HFFc6 (cell line): ENCODE data around the gene EGFL7. TPM values are rescaled to one million over a fixed set of nuclear protein-coding genes. Genes with fewer than 3 reads are reported as not detected.

Experiments used
- DNase-seq: peaks from one replicate; pipeline ENCODE4 v3.0.0-alpha.2; 2018
- H3K27ac Mint-ChIP-seq: 2 replicates; pipeline ENCODE4 v1.8.0; 2020; ENCODE audit warnings: mild to moderate bottlenecking, mixed read lengths
- H3K27me3 Mint-ChIP-seq: 2 replicates; pipeline ENCODE4 v1.8.0; 2021; ENCODE audit warnings: mild to moderate bottlenecking, moderate library complexity, mixed read lengths; ENCODE audit not compliant: insufficient read depth
- H3K36me3 Mint-ChIP-seq: 2 replicates; pipeline ENCODE4 v1.8.0; 2021; ENCODE audit warnings: low read depth, mixed read lengths
- H3K4me1 Mint-ChIP-seq: 2 replicates; pipeline ENCODE4 v1.8.0; 2020; ENCODE audit warnings: low read depth, mixed read lengths
- H3K4me3 Mint-ChIP-seq: 2 replicates; pipeline ENCODE4 v1.8.0; 2020; ENCODE audit warnings: mild to moderate bottlenecking, moderate library complexity, mixed read lengths
- H3K9me3 Mint-ChIP-seq: 2 replicates; pipeline ENCODE4 v1.8.0; 2020; ENCODE audit warnings: mild to moderate bottlenecking, mixed read lengths
- CTCF ChIP-seq: fragments of 200-600 bp; sonication (generic); IDR thresholded peaks from 2 replicates; pipeline ENCODE4 v1.5.0; 2021; ENCODE audit warnings: antibody characterized with exemption, mild to moderate bottlenecking
- long read RNA-seq: library from polyadenylated mRNA; unstranded; transcript quantifications from one replicate; pipeline ENCODE4 v2.0.0, GENCODE V29; 2019
- total RNA-seq, 6 experiments: library from RNA; stranded (reverse); fragmentation: NEBNext Ultra II Directional; extraction: Animal tissue kit (Norgen Biotek cat#: 25700); gene quantifications; 2 replicates in 1 of 6; 3 replicates in 5 of 6; pipeline ENCODE4 v1.2.3, GENCODE V29; 2021

Gene EGFL7
- 1 to 10 TPM; 3.5 to 6.3 (median 5.6) TPM for total RNA-seq
- long read RNA-seq, transcript EGFL7-202 (9 exons, 1,282 nt): major isoform, 8 of 14 reads
- long read RNA-seq, partial matches to known transcripts: 4 of 14 reads
- long read RNA-seq, other reads (novel, unspliced or antisense): 2 of 14 reads

- H3K36me3 Mint-ChIP-seq: no peaks in the 10 kb centered on the region
- no peak for TF ChIP-seq CTCF
- no peak within 1 kb of the TSS for H3K4me3 Mint-ChIP-seq
- H3K9me3 Mint-ChIP-seq: no peaks in the 10 kb centered on the region
- peaks cover 6% of the 10 kb centered on the region for H3K27me3 Mint-ChIP-seq
- H3K4me1 Mint-ChIP-seq: no peaks in the 10 kb centered on the region
- no peak for DNase-seq
- no peak within 1 kb of the TSS for H3K27ac Mint-ChIP-seq
Measured at GRCh38 chr9:136662656-136663581, at the start of gene EGFL7. EGFL7 (plus strand) TSS chr9:136662916; CDS start chr9:136668283, 5,367 bp downstream.

GRCh38 chr9:136613824-136614371, 48.8 kb upstream of the EGFL7 start:
- H3K36me3 Mint-ChIP-seq: no peaks in the 10 kb centered on the region
- H3K9me3 Mint-ChIP-seq: no peaks in the 10 kb centered on the region
- no peaks in the 10 kb centered on the region; the same call in 1 of the 2 replicates for H3K27me3 Mint-ChIP-seq
- H3K27ac Mint-ChIP-seq: no peak overlapping the region
- H3K4me1 Mint-ChIP-seq: peaks cover 13% of the 10 kb centered on the region
- H3K4me3 Mint-ChIP-seq: no peak overlapping the region
- no peak for DNase-seq
- TF ChIP-seq CTCF: no peak

- DNase-seq: peak; percentile 47
- peak overlapping the region; percentile 69 for H3K27ac Mint-ChIP-seq
- no peaks in the 10 kb centered on the region; the same call in 1 of the 2 replicates for H3K27me3 Mint-ChIP-seq
- no peak overlapping the region; the same call in 1 of the 2 replicates for H3K4me3 Mint-ChIP-seq
- no peaks in the 10 kb centered on the region for H3K9me3 Mint-ChIP-seq
- TF ChIP-seq CTCF: 0 out of 2 replicates have a peak, but pooled peaks have one; percentile 8
- peaks cover 13% of the 10 kb centered on the region for H3K4me1 Mint-ChIP-seq
- no peaks in the 10 kb centered on the region for H3K36me3 Mint-ChIP-seq
Measured at GRCh38 chr9:136614372-136614922, 48.3 kb upstream of the EGFL7 start.

- H3K27ac Mint-ChIP-seq: no peak overlapping the region
- H3K36me3 Mint-ChIP-seq: no peaks in the 10 kb centered on the region
- H3K4me1 Mint-ChIP-seq: peaks cover 13% of the 10 kb centered on the region
Measured at GRCh38 chr9:136614967-136615623, 47.6 kb upstream of the EGFL7 start.

More at GRCh38 chr9:136614967-136615623, 47.6 kb upstream of the EGFL7 start:
- Mint-ChIP-seq H3K9me3 (no peaks in the 10 kb centered on the region), H3K4me3 (no peak overlapping the region), H3K27me3 (no peaks in the 10 kb centered on the region; the same call in 1 of the 2 replicates)
- no peak for DNase-seq
- no peak for TF ChIP-seq CTCF
